Esophagus muscularis mucosa (tissue), 4 donors: ENCODE data around the gene LTBP1. TPM values are rescaled to one million over a fixed set of nuclear protein-coding genes. Genes with fewer than 3 reads are reported as not detected.

ENCODE experiments used
- DNase-seq: peaks from one replicate; pipeline ENCODE4 v3.0.0-alpha.2; 2017; ENCODE audit errors: extremely low spot score
- H3K27ac ChIP-seq, 4 donors: fragments of 200-600 bp; sonication (generic); replicated peaks in 1 of 4; 1 replicate in 3 of 4; 2 replicates in 1 of 4; pipeline ENCODE4 v1.5.1; 2016 to 2019; ENCODE audit warnings: mild to moderate bottlenecking in 1 of 4
- H3K27me3 ChIP-seq, 4 donors: fragments of 200-600 bp; sonication (generic); one replicate each; pipeline versions ENCODE4 v1.5.1 to v1.6.0; 2016 to 2019
- H3K36me3 ChIP-seq, 4 donors: fragments of 200-600 bp; sonication (generic); one replicate each; pipeline ENCODE4 v1.5.1; 2016 to 2019
- H3K4me1 ChIP-seq, 4 donors: fragments of 200-600 bp; sonication (generic); one replicate each; pipeline ENCODE4 v1.5.1; 2016 to 2019
- H3K4me3 ChIP-seq, 4 donors: fragments of 200-600 bp; sonication (generic); 1 replicate in 2 of 4; 2 replicates in 2 of 4; pipeline ENCODE4 v1.5.1; 2016 to 2019; ENCODE audit warnings: mild to moderate bottlenecking in 4 of 4, moderate library complexity in 1 of 4
- H3K9me3 ChIP-seq, 4 donors: fragments of 200-600 bp; sonication (generic); 1 replicate in 3 of 4; 2 replicates in 1 of 4; pipeline ENCODE4 v1.5.1; 2016 to 2019
- EP300 ChIP-seq: sonication (generic); formaldehyde crosslinking; IDR thresholded peaks from one replicate; pipeline ENCODE4 v1.6.1; 2017; ENCODE audit warnings: antibody characterized with exemption
- POLR2A ChIP-seq: fragments of 450-650 bp; IDR thresholded peaks from one replicate; pipeline ENCODE4 v1.6.1; 2017; ENCODE audit warnings: antibody characterized with exemption, moderate library complexity, mild to moderate bottlenecking, low read depth
- POLR2AphosphoS5 ChIP-seq, 2 donors: sonication (generic); formaldehyde crosslinking; IDR thresholded peaks; one replicate each; pipeline ENCODE4 v1.6.1; 2017; ENCODE audit warnings: antibody characterized with exemption in 2 of 2
- WGBS: methylation state at CpG from one replicate; pipeline ENCODE4 v1.1.5; 2018; 5-methylcytosine and 5-hydroxymethylcytosine counted together
- intact Hi-C: fragments of 100-400 bp; cut with DNase I; formaldehyde crosslinking; loops from one replicate; pipeline ENCODE4 v1.15.1; 2023
- total RNA-seq, 4 donors: library from RNA; depleted of rRNA; stranded (reverse); fragments of >200 nt; gene quantifications; one replicate each; pipeline versions ENCODE4 v1.1.0 to v1.2.1, GENCODE V29; 2016
- TF ChIP-seq, protein P1 (sequence below), 3 experiments: fragments of 200-600 bp in 2 of 3; fragments of 450-650 bp in 1 of 3; sonication (generic) in 2 of 3; IDR thresholded peaks; one replicate each; pipeline ENCODE4 v1.5.1; 2017 to 2019; ENCODE audit warnings: antibody characterized with exemption in 3 of 3, mild to moderate bottlenecking in 2 of 3, moderate library complexity in 1 of 3

The LTBP1 gene
- total RNA-seq, 4 donors from 2014 or later = 254 to 465 (median 368) TPM

DNA sequence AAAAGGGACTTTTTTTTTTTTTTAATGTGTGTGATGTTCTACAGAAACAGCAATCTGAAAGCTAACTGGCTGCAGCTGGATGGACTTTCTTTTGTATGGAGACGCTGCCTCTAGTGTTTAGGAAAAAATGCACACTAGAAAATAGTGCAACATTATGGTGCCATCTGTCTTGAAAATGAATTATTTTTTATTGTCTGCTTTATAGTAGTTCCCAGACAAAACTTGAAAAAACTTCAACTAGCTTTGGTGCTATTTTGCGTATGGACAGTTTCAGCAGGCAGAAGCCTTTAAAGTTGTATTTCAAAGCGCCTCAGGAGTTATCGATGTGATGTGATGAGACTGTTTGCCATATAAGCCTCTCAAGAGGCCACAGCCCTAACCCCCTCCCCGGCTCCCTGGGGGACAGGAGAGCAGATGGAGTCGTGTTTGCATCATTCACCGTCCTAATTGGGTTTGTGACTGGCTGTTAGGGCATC lies 86.9 kb downstream of the LTBP1 start:
- TF ChIP-seq POLR2A = no peak
- TF ChIP-seq, protein P1, sequence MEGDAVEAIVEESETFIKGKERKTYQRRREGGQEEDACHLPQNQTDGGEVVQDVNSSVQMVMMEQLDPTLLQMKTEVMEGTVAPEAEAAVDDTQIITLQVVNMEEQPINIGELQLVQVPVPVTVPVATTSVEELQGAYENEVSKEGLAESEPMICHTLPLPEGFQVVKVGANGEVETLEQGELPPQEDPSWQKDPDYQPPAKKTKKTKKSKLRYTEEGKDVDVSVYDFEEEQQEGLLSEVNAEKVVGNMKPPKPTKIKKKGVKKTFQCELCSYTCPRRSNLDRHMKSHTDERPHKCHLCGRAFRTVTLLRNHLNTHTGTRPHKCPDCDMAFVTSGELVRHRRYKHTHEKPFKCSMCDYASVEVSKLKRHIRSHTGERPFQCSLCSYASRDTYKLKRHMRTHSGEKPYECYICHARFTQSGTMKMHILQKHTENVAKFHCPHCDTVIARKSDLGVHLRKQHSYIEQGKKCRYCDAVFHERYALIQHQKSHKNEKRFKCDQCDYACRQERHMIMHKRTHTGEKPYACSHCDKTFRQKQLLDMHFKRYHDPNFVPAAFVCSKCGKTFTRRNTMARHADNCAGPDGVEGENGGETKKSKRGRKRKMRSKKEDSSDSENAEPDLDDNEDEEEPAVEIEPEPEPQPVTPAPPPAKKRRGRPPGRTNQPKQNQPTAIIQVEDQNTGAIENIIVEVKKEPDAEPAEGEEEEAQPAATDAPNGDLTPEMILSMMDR (IDR thresholded peaks at IDR 0.05) = peak; percentile 68 to 78 (median 69)
- H3K36me3 ChIP-seq = no peaks in the 10 kb centered on the region
- intact Hi-C loops = loop anchor here (2.0 to 10.0 kb wide), 5 partner anchors 87 to 551 kb away; partner anchors contain the start of gene LTBP1
- no peaks in the 10 kb centered on the region for H3K9me3 ChIP-seq
- peak overlapping the region; percentile 69 to 77 (median 73) for H3K27ac ChIP-seq
- no peak for DNase-seq
- 24% methylated on average over 7 of the region's 7 CpGs for WGBS
- peak overlapping the region; percentile 44 to 51 (median 46) for H3K4me3 ChIP-seq
- H3K4me1 ChIP-seq = peaks cover 13 to 70% (median 39%) of the 10 kb centered on the region in 4 donors
- no peaks in the 10 kb centered on the region for H3K27me3 ChIP-seq

DNA sequence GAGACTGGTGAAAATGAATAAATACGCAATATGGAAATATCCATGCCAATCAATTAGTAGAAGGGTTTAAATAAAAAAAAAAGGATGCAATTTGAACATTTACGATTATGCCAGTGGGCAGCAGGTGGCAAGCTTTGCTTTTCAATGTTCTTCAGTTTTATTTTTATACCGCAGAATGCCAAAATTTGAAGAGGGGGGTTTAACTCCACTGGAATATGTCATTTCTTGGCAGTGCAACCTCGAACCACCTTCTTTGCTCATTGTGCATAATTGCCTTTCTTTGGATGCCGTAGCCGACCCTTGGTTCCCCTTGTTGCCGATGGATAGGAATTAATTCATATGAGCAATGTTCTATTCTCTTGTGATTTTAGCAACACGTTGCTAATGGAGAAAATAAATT lies 88.0 kb downstream of the LTBP1 start:
- intact Hi-C loops = loop anchor here (5.0 to 10.0 kb wide), 4 partner anchors 98 to 550 kb away; no protein-coding TSS in a partner anchor
- Histone ChIP-seq H3K9me3 (no peaks in the 10 kb centered on the region), H3K36me3 (no peaks in the 10 kb centered on the region), H3K4me3 (peak overlapping the region; percentile 16 to 30 (median 20)), H3K27me3 (no peaks in the 10 kb centered on the region), H3K4me1 (peaks cover 13 to 70% (median 46%) of the 10 kb centered on the region in 4 donors), H3K27ac (peak overlapping the region; percentile 69 to 77 (median 75))
- 34% methylated on average over 8 of the region's 8 CpGs for WGBS
- DNase-seq = no peak
- TF ChIP-seq EP300 (no peak), POLR2AphosphoS5 (IDR thresholded peaks at IDR 0.05) (peak in 1 of 2 donors; percentile 58)
- TF ChIP-seq, protein P1 (IDR thresholded peaks at IDR 0.05) = peak; percentile 60 to 62 (median 61)

DNA sequence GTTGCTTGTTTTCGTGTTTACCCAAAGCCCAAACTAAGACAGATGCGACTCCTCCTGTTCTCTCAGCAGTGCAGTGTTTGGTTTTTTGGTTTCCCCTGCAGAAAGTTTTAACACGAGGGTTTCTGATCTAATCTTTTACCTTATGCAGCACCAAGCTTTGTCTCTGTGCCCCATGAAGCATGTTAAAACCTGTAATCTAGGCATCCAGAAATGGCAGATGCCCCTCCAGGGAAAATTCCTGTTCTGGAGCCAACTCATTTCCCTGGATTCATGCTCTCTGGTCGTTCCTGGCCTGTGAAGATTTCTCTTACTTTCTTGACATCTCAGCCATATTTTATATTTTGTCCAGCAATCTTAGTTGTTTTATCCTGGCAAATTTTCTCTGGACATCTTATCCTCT lies 91.5 kb downstream of the LTBP1 start:
- no peak for TF ChIP-seq EP300
- no peaks in the 10 kb centered on the region for H3K9me3 ChIP-seq
- DNase-seq = no peak
- H3K27ac ChIP-seq = peak overlapping the region; percentile 69 to 76 (median 72)
- WGBS = 70% methylated on average over 4 of the region's 4 CpGs
- intact Hi-C loops = loop anchor here (5.0 to 10.0 kb wide), 3 partner anchors 94 to 547 kb away; no protein-coding TSS in a partner anchor
- no peaks in the 10 kb centered on the region for H3K27me3 ChIP-seq
- peaks cover 16 to 80% (median 56%) of the 10 kb centered on the region in 4 donors for H3K4me1 ChIP-seq
- H3K4me3 ChIP-seq = no peak overlapping the region
- H3K36me3 ChIP-seq = no peaks in the 10 kb centered on the region

DNA sequence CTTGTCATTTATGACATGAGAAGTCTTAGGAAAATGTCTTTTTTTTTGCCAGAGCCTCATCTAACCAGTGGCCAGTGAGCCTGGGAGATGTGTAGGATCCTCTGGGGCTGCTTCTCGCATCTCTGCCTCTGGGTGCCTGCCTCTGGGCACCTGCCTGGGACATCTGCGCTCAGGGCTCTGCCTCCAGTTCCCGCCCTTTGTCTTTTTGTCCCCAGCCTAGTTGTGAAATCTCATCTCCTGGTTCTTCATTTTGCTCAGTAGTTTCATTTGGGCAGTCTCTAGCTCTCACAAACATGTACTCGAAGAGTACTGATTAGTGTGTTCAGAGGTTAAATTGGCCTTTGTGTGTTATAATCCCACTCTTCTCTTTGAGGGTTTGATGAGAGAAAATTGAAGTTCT lies 92.0 kb downstream of the LTBP1 start:
- Histone ChIP-seq H3K4me3 (no peak overlapping the region), H3K36me3 (no peaks in the 10 kb centered on the region), H3K27ac (peak overlapping the region; percentile 57 to 76 (median 70)), H3K9me3 (no peaks in the 10 kb centered on the region), H3K4me1 (peaks cover 16 to 76% (median 58%) of the 10 kb centered on the region in 4 donors), H3K27me3 (no peaks in the 10 kb centered on the region)
- TF ChIP-seq POLR2A (no peak), EP300 (no peak), POLR2AphosphoS5 (IDR thresholded peaks at IDR 0.05) (no peak)
- TF ChIP-seq, protein P1 (IDR thresholded peaks at IDR 0.05) = no peak
- DNase-seq = no peak
- WGBS = 94% methylated on average over 4 of the region's 4 CpGs
- intact Hi-C loops = loop anchor here (5.0 to 10.0 kb wide), 3 partner anchors 94 to 546 kb away; no protein-coding TSS in a partner anchor

DNA sequence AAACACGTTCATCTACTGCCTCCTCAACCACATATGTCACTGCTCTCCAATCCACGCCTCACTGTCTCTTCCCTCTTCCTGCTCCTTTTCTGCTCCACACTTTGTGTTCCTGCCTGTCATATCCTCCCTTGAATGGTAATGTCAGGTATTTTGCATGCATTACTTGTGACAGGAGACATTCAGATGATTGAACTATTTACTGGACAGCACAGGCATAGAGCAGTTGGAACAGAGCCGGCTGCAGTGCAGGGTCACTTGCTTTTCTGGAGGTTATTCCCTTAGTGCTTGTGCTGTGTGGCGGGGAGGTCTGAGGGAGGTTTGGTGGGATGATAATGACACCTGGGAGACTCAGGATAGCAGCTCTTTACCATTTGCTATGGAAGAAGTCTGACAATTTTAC lies 93.8 kb downstream of the LTBP1 start:
- DNase-seq = no peak
- H3K36me3 ChIP-seq = no peaks in the 10 kb centered on the region
- H3K4me3 ChIP-seq = no peak overlapping the region
- H3K9me3 ChIP-seq = no peaks in the 10 kb centered on the region
- H3K4me1 ChIP-seq = peaks cover 12 to 60% (median 47%) of the 10 kb centered on the region in 4 donors
- H3K27ac ChIP-seq = peak overlapping the region in 1 of 4 donors; percentile 42
- intact Hi-C loops = loop anchor here (5.0 kb wide), 2 partner anchors 227 to 397 kb away; no protein-coding TSS in a partner anchor
- no peak for TF ChIP-seq POLR2A
- TF ChIP-seq EP300 = no peak
- no peak for TF ChIP-seq POLR2AphosphoS5 (IDR thresholded peaks at IDR 0.05)
- TF ChIP-seq, protein P1 (IDR thresholded peaks at IDR 0.05) = no peak
- WGBS = 77% methylated on average over 4 of the region's 4 CpGs
- no peaks in the 10 kb centered on the region for H3K27me3 ChIP-seq
